Skeletal muscle tissue (tissue), 4 donors: ENCODE data around the gene HS1BP3. TPM values are rescaled to one million over a fixed set of nuclear protein-coding genes. Genes with fewer than 3 reads are reported as not detected.

Experiments
- H3K27ac ChIP-seq: one replicate; pipeline ENCODE4 v1.7.0; 2013; ENCODE audit warnings: mild to moderate bottlenecking, low read depth, low read length, inconsistent platforms
- H3K27me3 ChIP-seq, 3 donors: one replicate each; pipeline ENCODE4 v1.7.0; 2013; ENCODE audit warnings: low read length in 3 of 3; ENCODE audit not compliant: control insufficient read depth in 3 of 3, insufficient read depth in 3 of 3
- H3K36me3 ChIP-seq, 3 donors: one replicate each; pipeline ENCODE4 v1.7.0; 2013; ENCODE audit warnings: low read length in 3 of 3; ENCODE audit not compliant: control insufficient read depth in 3 of 3, insufficient read depth in 3 of 3
- H3K4me1 ChIP-seq, 3 donors: one replicate each; pipeline ENCODE4 v1.7.0; 2013; ENCODE audit warnings: low read length in 3 of 3, mild to moderate bottlenecking in 3 of 3; ENCODE audit not compliant: control insufficient read depth in 3 of 3, insufficient read depth in 3 of 3
- H3K4me3 ChIP-seq, 3 donors: one replicate each; pipeline ENCODE4 v1.7.0; 2013; ENCODE audit warnings: low read length in 3 of 3
- H3K9ac ChIP-seq, 3 donors: one replicate each; pipeline ENCODE4 v1.7.0; 2013; ENCODE audit warnings: low read length in 3 of 3, mild to moderate bottlenecking in 3 of 3, moderate library complexity in 2 of 3, low read depth in 1 of 3
- H3K9me3 ChIP-seq, 3 donors: one replicate each; pipeline ENCODE4 v1.7.0; 2013; ENCODE audit warnings: low read length in 3 of 3; ENCODE audit not compliant: control insufficient read depth in 3 of 3
- total RNA-seq: library from RNA; depleted of rRNA; stranded (reverse); fragments of >200 nt; gene quantifications from one replicate; pipeline ENCODE4 v1.2.3, GENCODE V29; 2014
- donor health status: Osteomylitis.

HS1BP3 gene, protein sequence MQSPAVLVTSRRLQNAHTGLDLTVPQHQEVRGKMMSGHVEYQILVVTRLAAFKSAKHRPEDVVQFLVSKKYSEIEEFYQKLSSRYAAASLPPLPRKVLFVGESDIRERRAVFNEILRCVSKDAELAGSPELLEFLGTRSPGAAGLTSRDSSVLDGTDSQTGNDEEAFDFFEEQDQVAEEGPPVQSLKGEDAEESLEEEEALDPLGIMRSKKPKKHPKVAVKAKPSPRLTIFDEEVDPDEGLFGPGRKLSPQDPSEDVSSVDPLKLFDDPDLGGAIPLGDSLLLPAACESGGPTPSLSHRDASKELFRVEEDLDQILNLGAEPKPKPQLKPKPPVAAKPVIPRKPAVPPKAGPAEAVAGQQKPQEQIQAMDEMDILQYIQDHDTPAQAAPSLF
- total RNA-seq, result 10.4 TPM

DNA sequence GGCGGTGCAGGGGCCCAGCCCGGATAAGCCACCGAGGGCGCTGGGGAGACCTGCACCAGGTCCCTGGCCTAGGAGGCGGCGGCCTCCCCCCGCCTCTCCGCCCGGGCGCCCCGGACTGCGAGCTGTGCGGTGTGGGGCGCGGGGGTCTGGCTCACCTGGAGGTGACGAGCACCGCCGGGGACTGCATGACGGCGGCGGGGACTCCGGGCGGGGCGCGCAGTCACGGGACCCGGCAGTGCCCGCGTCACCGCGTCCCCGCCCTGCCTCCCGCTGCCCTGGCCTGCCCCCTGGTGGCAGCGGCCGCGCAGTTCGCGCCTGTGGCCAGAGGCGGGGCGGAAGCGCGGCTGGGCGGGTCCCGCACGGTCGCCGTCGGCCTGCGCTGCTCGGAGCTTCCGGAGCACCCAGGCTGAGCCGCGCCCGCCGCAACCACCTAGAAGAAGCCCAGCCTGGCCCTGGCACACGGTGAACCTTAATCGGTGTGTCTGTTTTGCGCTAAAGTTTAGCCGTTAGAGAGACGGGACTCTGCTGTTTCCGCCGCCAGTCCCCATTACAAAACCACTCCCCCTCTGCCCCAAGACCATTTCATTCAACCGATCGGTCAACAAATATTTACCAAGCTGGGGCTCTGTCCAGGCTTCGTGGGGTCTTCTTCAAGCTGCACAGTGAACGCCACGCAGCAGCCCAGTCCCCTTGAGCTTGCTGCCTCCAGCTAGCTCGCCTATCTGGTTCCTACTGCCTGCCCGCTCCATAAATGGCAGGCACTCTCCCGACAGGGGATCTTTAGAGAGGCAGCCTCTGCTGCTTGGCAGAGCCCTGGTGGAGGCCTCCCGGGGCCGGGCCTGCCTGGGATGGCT lies at the start of gene HS1BP3:
TSS of gene HS1BP3 (minus strand) at position 222 of the 854 bp plus-strand sequence. CDS start at position 187, 35 bp downstream.
- Histone ChIP-seq H3K9me3 (no peaks in the 10 kb centered on the region), H3K36me3 (peaks cover 2 to 6% (median 4%) of the 10 kb centered on the region in 3 donors), H3K27ac (peak within 1 kb of the TSS; percentile 75), H3K27me3 (no peaks in the 10 kb centered on the region), H3K4me3 (peak within 1 kb of the TSS; percentile 92 to 94 (median 92)), H3K9ac (peak within 1 kb of the TSS; percentile 88 to 93 (median 92)), H3K4me1 (peaks cover 20 to 23% (median 22%) of the 10 kb centered on the region in 3 donors)

DNA sequence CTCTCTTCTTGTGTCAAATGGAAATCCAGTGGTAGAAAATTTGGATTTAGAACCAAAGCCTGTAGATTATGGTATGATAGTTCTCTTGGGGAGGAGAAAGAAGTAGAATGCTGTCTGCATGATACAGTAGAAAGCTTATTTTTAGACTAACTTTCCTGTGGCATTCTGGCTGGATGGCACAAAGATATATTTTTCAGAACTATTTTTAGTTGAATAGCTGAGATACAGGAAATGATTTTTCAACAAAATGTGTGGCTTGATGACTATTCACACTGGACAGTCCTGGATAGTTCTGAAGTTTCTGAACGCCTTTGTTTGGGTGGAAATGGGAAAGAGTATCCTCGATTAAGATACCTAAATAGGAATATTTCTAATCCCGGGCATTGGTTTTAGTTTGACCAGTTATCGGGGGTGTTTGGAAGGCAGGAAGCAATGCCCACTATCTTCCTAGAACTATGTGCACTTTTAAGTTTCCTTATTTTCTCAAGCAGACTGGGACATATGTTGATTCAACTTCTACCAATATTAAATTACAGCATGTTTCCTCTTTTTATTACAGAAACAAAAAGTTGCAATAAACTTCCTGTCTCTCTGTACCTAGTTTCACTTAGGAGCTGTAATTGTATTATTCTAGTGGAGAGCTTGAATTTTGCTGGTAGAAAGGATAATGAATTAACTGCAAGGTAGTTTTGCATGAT lies 48.2 kb upstream of the HS1BP3 start:
- Histone ChIP-seq H3K4me1 (no peaks in the 10 kb centered on the region), H3K4me3 (no peak overlapping the region), H3K9ac (no peak overlapping the region), H3K27ac (no peak overlapping the region), H3K36me3 (no peaks in the 10 kb centered on the region), H3K9me3 (no peaks in the 10 kb centered on the region), H3K27me3 (no peaks in the 10 kb centered on the region)

DNA sequence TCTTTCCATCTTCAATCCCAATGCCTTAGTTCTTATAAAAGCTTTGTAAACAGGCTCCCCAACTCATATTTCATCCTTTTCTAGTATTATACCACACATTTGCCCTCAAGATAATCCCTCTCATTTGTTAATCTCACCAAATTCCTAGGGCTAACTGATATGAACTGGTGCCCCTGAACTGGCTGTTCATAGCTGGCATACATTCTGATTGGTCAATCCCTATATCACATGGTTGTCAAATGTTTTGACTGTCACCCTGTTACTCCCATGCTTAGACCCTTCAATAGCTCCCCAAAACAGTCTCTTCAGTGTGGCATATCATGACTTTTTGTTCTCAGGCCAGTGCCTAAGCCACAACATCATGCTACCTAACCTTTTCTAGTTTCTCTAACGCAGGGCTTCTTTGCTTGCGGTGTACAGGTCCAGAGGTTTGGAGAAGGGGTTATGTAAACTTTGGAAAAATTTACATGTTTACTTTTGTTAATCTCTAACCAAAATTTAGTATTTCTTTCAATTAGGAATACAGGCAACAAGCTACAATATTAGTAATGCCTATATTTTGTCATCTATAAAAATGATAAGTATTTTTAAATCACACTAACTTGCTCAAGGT lies 46.5 kb upstream of the HS1BP3 start:
- H3K4me3 ChIP-seq, result no peak overlapping the region
- H3K27ac ChIP-seq, result no peak overlapping the region
- no peaks in the 10 kb centered on the region for H3K4me1 ChIP-seq
- H3K27me3 ChIP-seq, result no peaks in the 10 kb centered on the region
- H3K9me3 ChIP-seq, result no peaks in the 10 kb centered on the region
- no peaks in the 10 kb centered on the region for H3K36me3 ChIP-seq
- no peak overlapping the region for H3K9ac ChIP-seq

DNA sequence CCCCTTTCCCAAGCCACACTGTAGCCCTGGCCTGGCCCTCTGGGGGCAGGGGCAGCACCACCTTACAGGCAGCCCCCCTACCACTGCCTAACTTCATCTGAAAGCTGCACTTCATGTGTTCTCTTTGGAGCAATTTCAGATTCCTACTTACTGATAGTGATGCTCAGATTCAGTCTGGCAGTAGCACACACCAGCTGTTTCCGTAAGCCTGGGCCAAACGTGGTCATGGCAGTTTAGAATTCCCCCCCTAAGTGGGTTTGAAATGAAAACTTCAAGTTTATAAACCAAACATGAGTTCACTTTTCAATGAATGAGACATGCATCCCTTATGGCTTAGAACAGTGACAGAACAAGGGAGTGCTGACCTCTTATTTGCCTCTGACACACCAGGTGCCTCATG lies 45.5 kb upstream of the HS1BP3 start:
- Histone ChIP-seq H3K9ac (no peak overlapping the region), H3K9me3 (no peaks in the 10 kb centered on the region), H3K4me3 (no peak overlapping the region), H3K27ac (no peak overlapping the region), H3K27me3 (no peaks in the 10 kb centered on the region), H3K4me1 (no peaks in the 10 kb centered on the region), H3K36me3 (no peaks in the 10 kb centered on the region)

DNA sequence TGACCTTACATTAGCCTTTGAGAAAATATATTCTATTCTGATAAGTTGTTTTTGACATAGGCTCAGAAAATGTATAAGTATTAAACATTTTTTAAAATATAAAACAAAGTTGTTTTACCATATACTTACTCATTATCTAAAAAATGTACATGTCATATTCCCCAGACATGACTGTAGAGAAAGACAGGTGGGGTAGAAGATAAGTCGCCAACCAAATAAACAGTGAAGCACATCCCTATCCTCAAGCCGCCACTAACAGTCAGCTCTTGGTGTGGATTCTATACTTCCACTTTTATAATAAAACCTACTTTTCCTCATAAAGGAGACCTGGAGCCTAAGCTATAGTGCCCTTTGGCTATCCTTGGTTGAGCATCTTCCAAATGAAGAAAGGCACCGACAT lies 42.4 kb upstream of the HS1BP3 start:
- no peaks in the 10 kb centered on the region for H3K27me3 ChIP-seq
- H3K9ac ChIP-seq, result no peak overlapping the region
- no peaks in the 10 kb centered on the region for H3K4me1 ChIP-seq
- H3K27ac ChIP-seq, result no peak overlapping the region
- H3K9me3 ChIP-seq, result no peaks in the 10 kb centered on the region
- H3K36me3 ChIP-seq, result no peaks in the 10 kb centered on the region
- H3K4me3 ChIP-seq, result no peak overlapping the region

DNA sequence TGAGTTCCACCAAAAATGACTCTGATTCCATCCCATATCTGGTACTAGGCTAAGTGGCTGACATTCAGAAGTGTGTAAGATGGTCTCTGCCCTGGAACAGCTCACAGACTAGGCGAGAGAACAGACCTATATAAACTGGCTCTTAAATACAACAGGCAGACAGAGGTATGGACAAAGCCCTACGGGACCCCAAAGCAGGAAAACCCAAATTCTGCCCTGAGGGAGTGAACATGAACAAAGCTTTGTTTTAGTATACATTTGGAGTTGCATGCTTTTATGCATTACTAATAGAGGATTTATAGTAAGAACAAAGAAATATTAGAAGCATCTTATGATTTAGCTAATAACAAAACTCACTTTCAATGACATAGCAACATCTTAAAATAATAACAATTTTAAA lies 41.2 kb upstream of the HS1BP3 start:
- no peaks in the 10 kb centered on the region for H3K36me3 ChIP-seq
- H3K27ac ChIP-seq, result no peak overlapping the region
- H3K27me3 ChIP-seq, result no peaks in the 10 kb centered on the region
- H3K4me1 ChIP-seq, result no peaks in the 10 kb centered on the region
- no peak overlapping the region for H3K9ac ChIP-seq
- H3K4me3 ChIP-seq, result no peak overlapping the region
- H3K9me3 ChIP-seq, result no peaks in the 10 kb centered on the region

DNA sequence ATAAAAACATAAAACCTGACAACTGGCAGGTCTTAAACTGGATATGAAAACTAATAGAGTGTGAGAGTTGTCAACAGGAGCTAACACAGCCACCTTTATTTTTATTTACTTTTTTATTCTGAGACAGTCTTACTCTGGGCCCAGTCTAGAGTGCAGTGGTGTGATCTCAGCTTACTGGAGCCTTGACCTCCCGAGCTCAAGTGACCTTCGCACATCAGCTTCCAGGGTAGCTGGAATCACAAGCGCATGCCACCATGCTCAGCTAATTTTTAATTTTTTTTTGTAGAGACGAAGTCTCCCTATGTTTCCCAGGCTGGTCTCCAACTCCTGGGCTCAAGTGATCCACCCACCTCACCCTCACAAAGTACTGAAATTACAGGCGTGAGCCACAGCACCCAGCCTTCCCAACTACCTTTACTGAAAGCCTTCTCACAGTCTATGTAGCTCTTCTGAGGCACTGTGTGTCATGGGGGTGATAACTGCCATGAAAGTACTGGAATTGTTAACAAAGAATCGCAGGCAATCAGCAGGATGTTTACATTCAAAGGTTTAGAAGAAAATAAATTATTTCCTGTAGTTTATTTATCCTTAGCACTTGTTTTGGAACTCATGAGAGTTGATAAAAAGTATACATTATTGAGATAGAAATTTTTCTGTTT lies 40.3 kb upstream of the HS1BP3 start:
- Histone ChIP-seq H3K27me3 (no peaks in the 10 kb centered on the region), H3K4me3 (no peak overlapping the region), H3K27ac (no peak overlapping the region), H3K4me1 (no peaks in the 10 kb centered on the region), H3K36me3 (no peaks in the 10 kb centered on the region), H3K9me3 (no peaks in the 10 kb centered on the region), H3K9ac (no peak overlapping the region)

DNA sequence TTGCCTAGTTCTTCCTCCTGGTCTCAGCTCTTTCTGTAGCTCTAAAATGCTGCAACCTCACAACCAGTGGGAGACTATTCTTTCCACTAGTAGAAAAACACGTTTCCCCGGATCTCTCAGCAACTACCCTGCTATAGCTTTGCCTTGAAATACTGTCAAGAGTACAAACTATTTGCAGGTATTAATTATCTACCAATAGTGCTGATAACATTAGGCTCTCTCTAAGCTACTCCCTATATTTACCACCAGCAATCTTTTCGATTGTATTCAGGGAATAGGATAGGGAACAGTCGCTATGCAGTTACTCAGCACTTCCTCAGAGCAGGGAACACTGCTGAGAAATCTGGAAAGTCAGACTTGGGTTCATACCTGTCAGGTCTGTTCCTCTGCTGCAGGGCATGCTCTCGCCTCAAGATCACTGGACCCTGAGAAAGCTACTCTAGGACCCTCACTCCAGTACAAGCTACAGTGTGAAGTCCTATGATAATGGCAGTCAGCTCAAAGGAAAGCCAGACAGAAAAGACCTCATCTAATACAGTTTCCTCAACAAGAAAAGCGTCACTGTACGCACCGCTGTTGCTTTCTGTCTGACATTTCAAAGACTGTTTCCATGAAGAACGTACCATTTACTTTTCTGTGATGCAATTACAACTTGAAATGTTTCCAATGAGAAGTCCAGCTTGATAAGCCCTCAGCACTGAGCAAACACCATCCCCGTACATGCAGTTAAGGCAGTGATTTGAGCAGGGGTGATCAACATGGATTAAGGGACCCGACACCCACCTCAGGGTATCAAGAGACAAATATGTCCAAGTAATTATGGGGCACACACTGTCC lies 38.7 kb upstream of the HS1BP3 start:
- H3K36me3 ChIP-seq, result peaks cover 0 to 3% (median 0%) of the 10 kb centered on the region in 3 donors
- H3K9ac ChIP-seq, result no peak overlapping the region
- H3K9me3 ChIP-seq, result no peaks in the 10 kb centered on the region
- no peaks in the 10 kb centered on the region for H3K4me1 ChIP-seq
- H3K27ac ChIP-seq, result no peak overlapping the region
- H3K4me3 ChIP-seq, result no peak overlapping the region
- H3K27me3 ChIP-seq, result no peaks in the 10 kb centered on the region
